Measurements from ENCODE around the gene HSF5. TPM values are rescaled to one million over a fixed set of nuclear protein-coding genes. Genes with fewer than 3 reads are reported as not detected.

HSF5 gene
- total and polyA plus RNA-seq, 2 of the 13 experiments (the other 11 are each of a cell fraction or from before 2014, with no cell fraction given): not detected

DNA sequence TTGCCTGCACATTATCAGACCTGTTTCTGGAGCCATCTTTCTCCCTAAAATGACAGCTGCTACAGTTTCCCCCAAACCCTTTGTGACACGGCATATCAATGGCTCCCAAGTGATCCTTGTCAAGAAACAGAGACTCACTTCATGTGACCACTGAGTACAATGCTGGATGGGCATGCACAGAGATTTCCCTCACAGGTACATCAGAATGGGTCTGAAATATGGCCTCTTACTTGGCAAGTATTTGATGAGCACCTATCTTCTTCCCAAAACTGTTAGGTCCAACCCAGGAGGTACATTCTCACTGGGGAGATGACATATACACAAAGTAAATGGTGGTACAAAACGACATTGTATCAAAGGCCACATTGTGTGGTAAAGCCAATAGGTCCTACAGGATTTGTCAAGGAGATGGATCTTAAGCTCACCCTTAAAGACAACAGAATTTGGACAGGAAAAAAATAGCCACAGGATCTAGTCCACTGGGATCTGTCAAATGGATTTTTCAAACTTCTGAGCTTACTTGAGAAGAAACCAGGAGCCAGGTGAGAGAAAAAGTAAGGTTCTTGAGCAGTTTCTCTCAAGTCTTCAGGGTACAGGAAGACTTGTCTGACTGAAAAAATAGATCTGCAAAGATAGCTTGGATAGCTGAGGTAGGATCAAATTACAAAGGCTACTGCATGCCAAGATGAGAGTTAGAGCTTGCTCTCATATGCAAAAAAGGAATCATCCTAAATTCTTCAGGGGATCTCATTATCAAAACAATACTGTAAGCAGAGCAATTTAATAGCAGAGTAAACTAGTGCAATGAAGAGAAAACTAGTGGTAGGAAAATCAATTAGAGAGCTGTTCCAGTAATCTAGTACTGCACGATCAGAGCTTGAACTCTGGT lies 99.7 kb downstream of the HSF5 start (continued):
- no peak for TF ChIP-seq ZNF562 (CRISPR knock-in tag; IDR thresholded peaks at IDR 0.05; ENCODE audit: borderline replicate concordance)
- no peak for TF ChIP-seq MED13 (CRISPR knock-in tag; IDR thresholded peaks at IDR 0.05)
- TF ChIP-seq, protein P1, sequence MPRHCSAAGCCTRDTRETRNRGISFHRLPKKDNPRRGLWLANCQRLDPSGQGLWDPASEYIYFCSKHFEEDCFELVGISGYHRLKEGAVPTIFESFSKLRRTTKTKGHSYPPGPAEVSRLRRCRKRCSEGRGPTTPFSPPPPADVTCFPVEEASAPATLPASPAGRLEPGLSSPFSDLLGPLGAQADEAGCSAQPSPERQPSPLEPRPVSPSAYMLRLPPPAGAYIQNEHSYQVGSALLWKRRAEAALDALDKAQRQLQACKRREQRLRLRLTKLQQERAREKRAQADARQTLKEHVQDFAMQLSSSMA (CRISPR knock-in tag; IDR thresholded peaks at IDR 0.05): no peak
- TF ChIP-seq ATRX (CRISPR knock-in tag; IDR thresholded peaks at IDR 0.05; ENCODE audit: borderline replicate concordance): no peak
- no peak for TF ChIP-seq ZNF20 (CRISPR knock-in tag; IDR thresholded peaks at IDR 0.05)
- TF ChIP-seq MEIS1 (CRISPR knock-in tag; IDR thresholded peaks at IDR 0.05; ENCODE audit: borderline replicate concordance): no peak
- TF ChIP-seq AHR (CRISPR knock-in tag; IDR thresholded peaks at IDR 0.05): no peak
- peak; percentile 95 for TF ChIP-seq RBM22 (optimal IDR thresholded peaks at IDR 0.05; ENCODE audit: low read length)
- no peak for TF ChIP-seq MED8 (CRISPR knock-in tag; IDR thresholded peaks at IDR 0.05; ENCODE audit: insufficient replicate concordance)
- TF ChIP-seq MTF2 (CRISPR knock-in tag; IDR thresholded peaks at IDR 0.05; ENCODE audit: borderline replicate concordance): no peak
- TF ChIP-seq MAZ (IDR thresholded peaks at IDR 0.05; ENCODE audit: borderline replicate concordance, low read depth, low read length): no peak
- TF ChIP-seq MAZ (CRISPR knock-in tag; IDR thresholded peaks at IDR 0.05; ENCODE audit: low read depth): no peak
- 0 out of 2 replicates have a peak, but pooled peaks have one; percentile 27 for TF ChIP-seq ATF1 (CRISPR knock-in tag; IDR thresholded peaks at IDR 0.05)
- peak; percentile 46; the same call in 1 of the 2 replicates for TF ChIP-seq POLR2G (IDR thresholded peaks at IDR 0.05; ENCODE audit: low read depth, low read length)
- TF ChIP-seq NFKB2 (CRISPR knock-in tag; IDR thresholded peaks at IDR 0.05; ENCODE audit: borderline replicate concordance): no peak
- no peak for TF ChIP-seq SRSF1 (optimal IDR thresholded peaks at IDR 0.05; ENCODE audit: low read depth, low read length)
- no peak for TF ChIP-seq ZFP1 (CRISPR knock-in tag; IDR thresholded peaks at IDR 0.05)
- no peak for TF ChIP-seq BHLHE40 (IDR thresholded peaks at IDR 0.05; ENCODE audit: low read length)
- TF ChIP-seq ZBTB8A (CRISPR knock-in tag; IDR thresholded peaks at IDR 0.05; ENCODE audit: borderline replicate concordance, low read depth): no peak
- TF ChIP-seq, protein P2, sequence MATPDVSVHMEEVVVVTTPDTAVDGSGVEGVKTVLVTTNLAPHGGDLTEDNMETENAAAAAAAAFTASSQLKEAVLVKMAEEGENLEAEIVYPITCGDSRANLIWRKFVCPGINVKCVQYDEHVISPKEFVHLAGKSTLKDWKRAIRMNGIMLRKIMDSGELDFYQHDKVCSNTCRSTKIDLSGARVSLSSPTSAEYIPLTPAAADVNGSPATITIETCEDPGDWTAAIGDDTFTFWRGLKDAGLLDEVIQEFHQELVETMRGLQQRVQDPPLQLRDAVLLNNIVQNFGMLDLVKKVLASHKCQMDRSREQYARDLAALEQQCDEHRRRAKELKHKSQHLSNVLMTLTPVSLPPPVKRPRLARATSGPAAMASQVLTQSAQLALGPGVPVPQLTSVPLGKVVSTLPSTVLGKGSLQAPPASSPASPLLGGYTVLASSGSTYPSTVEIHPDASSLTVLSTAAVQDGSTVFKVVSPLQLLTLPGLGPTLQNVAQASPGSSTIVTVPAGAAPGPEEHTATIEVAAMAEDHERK (CRISPR knock-in tag; IDR thresholded peaks at IDR 0.05; ENCODE audit: low read depth): no peak
- no peak for TF ChIP-seq SP5 (CRISPR knock-in tag; IDR thresholded peaks at IDR 0.05; ENCODE audit: borderline replicate concordance, low read depth)
- no peak for TF ChIP-seq YY1 (IDR thresholded peaks at IDR 0.05; ENCODE audit: insufficient read depth, insufficient replicate concordance, low read depth, low read length)
- TF ChIP-seq RFXANK (CRISPR knock-in tag; IDR thresholded peaks at IDR 0.05): no peak
- TF ChIP-seq, protein P3, sequence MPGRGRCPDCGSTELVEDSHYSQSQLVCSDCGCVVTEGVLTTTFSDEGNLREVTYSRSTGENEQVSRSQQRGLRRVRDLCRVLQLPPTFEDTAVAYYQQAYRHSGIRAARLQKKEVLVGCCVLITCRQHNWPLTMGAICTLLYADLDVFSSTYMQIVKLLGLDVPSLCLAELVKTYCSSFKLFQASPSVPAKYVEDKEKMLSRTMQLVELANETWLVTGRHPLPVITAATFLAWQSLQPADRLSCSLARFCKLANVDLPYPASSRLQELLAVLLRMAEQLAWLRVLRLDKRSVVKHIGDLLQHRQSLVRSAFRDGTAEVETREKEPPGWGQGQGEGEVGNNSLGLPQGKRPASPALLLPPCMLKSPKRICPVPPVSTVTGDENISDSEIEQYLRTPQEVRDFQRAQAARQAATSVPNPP (CRISPR knock-in tag; IDR thresholded peaks at IDR 0.05): no peak
- TF ChIP-seq ZBTB42 (CRISPR knock-in tag; IDR thresholded peaks at IDR 0.05): no peak
- TF ChIP-seq CHD2 (IDR thresholded peaks at IDR 0.05; ENCODE audit: low read depth, low read length): no peak
- no peak for TF ChIP-seq ZFAT (CRISPR knock-in tag; conservative IDR thresholded peaks at IDR 0.05)
- no peak for TF ChIP-seq PHF5A (CRISPR knock-in tag; IDR thresholded peaks at IDR 0.05; ENCODE audit: low read depth, unreplicated experiment)
- no peak for TF ChIP-seq ZNF354B (CRISPR knock-in tag; IDR thresholded peaks at IDR 0.05)
- no peak for TF ChIP-seq RFX1 (IDR thresholded peaks at IDR 0.05)

All from HepG2 (cell line).